CD14-positive monocyte (primary cell): ENCODE results near the gene ANTXRL. TPM values are rescaled to one million over a fixed set of nuclear protein-coding genes. Genes with fewer than 3 reads are reported as not detected.

ENCODE experiments used
- DNase-seq, 3 donors: peaks; one replicate each; pipeline ENCODE4 v3.0.0-alpha.2; 2011 to 2022
- H2AFZ ChIP-seq: 2 replicates; pipeline ENCODE4 v1.6.0; 2012; ENCODE audit warnings: mild to moderate bottlenecking, low read depth, low read length, inconsistent platforms; ENCODE audit not compliant: insufficient read depth, poor library complexity, severe bottlenecking
- H3K27ac ChIP-seq, 2 donors: 1 replicate in 1 of 2; 2 replicates in 1 of 2; pipeline ENCODE4 v1.5.1; 2012 to 2013; ENCODE audit warnings: low read length in 2 of 2, control low read depth in 1 of 2, inconsistent platforms in 1 of 2, low read depth in 1 of 2, mild to moderate bottlenecking in 1 of 2
- H3K27me3 ChIP-seq, 2 donors: one replicate each; pipeline versions ENCODE4 v1.6.0 to v1.6.1; 2011 to 2013; ENCODE audit warnings: low read length in 2 of 2; ENCODE audit not compliant: control insufficient read depth in 2 of 2, insufficient read depth in 2 of 2
- H3K36me3 ChIP-seq, 2 donors: replicated peaks in 1 of 2; 1 replicate in 1 of 2; 2 replicates in 1 of 2; pipeline versions ENCODE4 v1.5.1 to v1.6.1; 2012 to 2013; ENCODE audit warnings: low read length in 2 of 2, control low read depth in 1 of 2, inconsistent platforms in 1 of 2, mild to moderate bottlenecking in 1 of 2; ENCODE audit not compliant: insufficient read depth in 2 of 2, control insufficient read depth in 1 of 2
- H3K4me1 ChIP-seq, 2 donors: 1 replicate in 1 of 2; 2 replicates in 1 of 2; pipeline versions ENCODE4 v1.5.1 to v1.6.1; 2012 to 2013; ENCODE audit warnings: low read length in 2 of 2, control low read depth in 1 of 2, inconsistent platforms in 1 of 2, mild to moderate bottlenecking in 1 of 2, moderate library complexity in 1 of 2; ENCODE audit not compliant: insufficient read depth in 2 of 2, control insufficient read depth in 1 of 2
- H3K4me2 ChIP-seq: replicated peaks from 2 replicates; pipeline ENCODE3; 2012; ENCODE audit warnings: low read length, moderate library complexity, mild to moderate bottlenecking; ENCODE audit not compliant: poor library complexity, severe bottlenecking; ENCODE audit errors: extremely low read depth
- H3K4me3 ChIP-seq, 3 experiments: fragments of 200-600 bp in 1 of 3; sonication (generic) in 1 of 3; replicated peaks in 1 of 3; 1 replicate in 2 of 3; 2 replicates in 1 of 3; pipeline ENCODE4 v1.5.1; 2011 to 2013; ENCODE audit warnings: low read length in 3 of 3, mild to moderate bottlenecking in 3 of 3, control low read depth in 2 of 3, low read depth in 2 of 3, inconsistent platforms in 1 of 3, moderate library complexity in 1 of 3
- H3K79me2 ChIP-seq: 2 replicates; pipeline ENCODE4 v1.6.0; 2012; ENCODE audit warnings: mild to moderate bottlenecking, control low read depth, inconsistent platforms, low read length, moderate library complexity; ENCODE audit not compliant: insufficient read depth
- H3K9ac ChIP-seq: 2 replicates; pipeline ENCODE4 v1.6.0; 2017; ENCODE audit warnings: low read length, mild to moderate bottlenecking; ENCODE audit not compliant: insufficient read depth, poor library complexity, severe bottlenecking
- H3K9me3 ChIP-seq, 2 donors: replicated peaks in 1 of 2; 1 replicate in 1 of 2; 2 replicates in 1 of 2; pipeline versions ENCODE4 v1.5.1 to v1.6.1; 2012 to 2013; ENCODE audit warnings: low read length in 2 of 2, control low read depth in 1 of 2; ENCODE audit not compliant: control insufficient read depth in 1 of 2, insufficient read depth in 1 of 2
- H4K20me1 ChIP-seq: 2 replicates; pipeline ENCODE4 v1.6.0; 2012; ENCODE audit warnings: mild to moderate bottlenecking, low read length, control low read depth, moderate library complexity; ENCODE audit not compliant: insufficient read depth
- H3K27ac Mint-ChIP-seq, 7 donors: one replicate each; pipeline ENCODE4 v1.8.0; 2020; ENCODE audit warnings: mild to moderate bottlenecking in 7 of 7, mixed read lengths in 7 of 7, moderate library complexity in 6 of 7, inconsistent platforms in 2 of 7
- H3K27me3 Mint-ChIP-seq, 3 donors: one replicate each; pipeline ENCODE4 v1.8.0; 2021 to 2022; ENCODE audit warnings: low read depth in 3 of 3, mild to moderate bottlenecking in 3 of 3, mixed read lengths in 3 of 3, moderate library complexity in 3 of 3, inconsistent platforms in 1 of 3
- H3K36me3 Mint-ChIP-seq, 2 donors: one replicate each; pipeline ENCODE4 v1.8.0; 2020; ENCODE audit warnings: mixed read lengths in 2 of 2, inconsistent platforms in 1 of 2, mild to moderate bottlenecking in 1 of 2
- H3K4me1 Mint-ChIP-seq: one replicate; pipeline ENCODE4 v1.8.0; 2020; ENCODE audit warnings: mild to moderate bottlenecking, mixed read lengths
- H3K4me3 Mint-ChIP-seq, 2 donors: one replicate each; pipeline ENCODE4 v1.8.0; 2020; ENCODE audit warnings: mild to moderate bottlenecking in 2 of 2, mixed read lengths in 2 of 2, moderate library complexity in 1 of 2
- H3K9me3 Mint-ChIP-seq, 7 donors: one replicate each; pipeline ENCODE4 v1.8.0; 2020 to 2022; ENCODE audit warnings: mixed read lengths in 7 of 7, mild to moderate bottlenecking in 6 of 7, moderate library complexity in 6 of 7, inconsistent platforms in 2 of 7
- WGBS: methylation state at CpG from one replicate; pipeline ENCODE4 v1.1.5; 2013; ENCODE audit warnings: missing lambda C conversion rate; ENCODE audit not compliant: insufficient coverage; 5-methylcytosine and 5-hydroxymethylcytosine counted together
- intact Hi-C, 2 donors: fragments of 100-400 bp; cut with micrococcal nuclease; formaldehyde crosslinking; loops; one replicate each; pipeline versions ENCODE4 v1.15.0 to v1.15.1; 2023
- polyA plus RNA-seq, 3 donors: library from polyadenylated mRNA; depleted of rRNA in 1 of 3; unstranded in 2 of 3; stranded (reverse) in 1 of 3; fragments of 300-500 nt in 2 of 3; fragments of >200 nt in 1 of 3; fragmentation: Illumina TruSeq in 2 of 3; gene quantifications; 1 replicate in 2 of 3; 2 replicates in 1 of 3; pipeline ENCODE4 v1.2.3, GENCODE V29; 2012 to 2021
- TF ChIP-seq, protein P1 (sequence below): fragments of 200-600 bp; IDR thresholded peaks from one replicate; pipeline ENCODE4 v1.8.0; 2022; ENCODE audit warnings: antibody characterized with exemption, mild to moderate bottlenecking

ANTXRL gene
- polyA plus RNA-seq, 3 donors: not detected

DNA sequence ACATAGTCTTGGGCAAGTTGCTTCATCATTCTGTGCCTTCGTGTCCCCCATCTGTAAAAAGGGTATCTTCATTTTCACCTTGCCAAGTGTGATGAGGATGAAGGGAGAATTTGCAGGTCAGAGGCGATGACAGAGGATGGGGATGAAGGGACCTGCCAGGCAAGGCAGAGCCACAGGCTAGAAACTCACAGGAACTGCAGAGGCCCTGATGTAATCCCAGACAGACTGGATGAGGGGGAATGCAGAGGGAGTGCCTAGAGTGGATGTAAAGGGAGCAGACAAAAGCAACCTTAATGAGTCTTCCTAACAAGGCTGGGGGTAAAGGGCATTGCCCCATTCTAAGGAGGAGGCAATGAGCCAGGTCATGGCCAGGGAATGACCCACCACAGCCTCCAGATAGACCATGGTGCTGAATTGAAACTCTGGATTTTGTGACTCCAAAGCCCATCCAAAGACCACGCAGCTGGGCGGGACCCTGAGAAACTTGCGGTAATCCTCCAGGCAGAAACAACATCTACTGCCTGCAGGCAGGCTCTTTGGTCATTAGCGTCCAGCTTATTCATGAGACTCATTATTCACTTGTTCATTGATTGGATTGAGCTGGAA, 1.9 kb downstream of the ANTXRL start:
- no peaks in the 10 kb centered on the region for H3K9me3 ChIP-seq
- H3K4me3 Mint-ChIP-seq: no peak overlapping the region
- no peak overlapping the region for H3K9ac ChIP-seq
- no peak for DNase-seq
- no peaks in the 10 kb centered on the region for H3K36me3 ChIP-seq
- H3K79me2 ChIP-seq: no peaks in the 10 kb centered on the region
- no peak overlapping the region for H3K27ac Mint-ChIP-seq
- H3K27ac ChIP-seq: no peak overlapping the region
- intact Hi-C loops: no loop called here
- peaks cover 0 to 3% of the 10 kb centered on the region in 2 donors for H3K27me3 ChIP-seq
- H3K4me2 ChIP-seq: no peak overlapping the region
- H4K20me1 ChIP-seq: no peaks in the 10 kb centered on the region
- 96% methylated on average over 5 of the region's 6 CpGs for WGBS
- TF ChIP-seq, protein P1, sequence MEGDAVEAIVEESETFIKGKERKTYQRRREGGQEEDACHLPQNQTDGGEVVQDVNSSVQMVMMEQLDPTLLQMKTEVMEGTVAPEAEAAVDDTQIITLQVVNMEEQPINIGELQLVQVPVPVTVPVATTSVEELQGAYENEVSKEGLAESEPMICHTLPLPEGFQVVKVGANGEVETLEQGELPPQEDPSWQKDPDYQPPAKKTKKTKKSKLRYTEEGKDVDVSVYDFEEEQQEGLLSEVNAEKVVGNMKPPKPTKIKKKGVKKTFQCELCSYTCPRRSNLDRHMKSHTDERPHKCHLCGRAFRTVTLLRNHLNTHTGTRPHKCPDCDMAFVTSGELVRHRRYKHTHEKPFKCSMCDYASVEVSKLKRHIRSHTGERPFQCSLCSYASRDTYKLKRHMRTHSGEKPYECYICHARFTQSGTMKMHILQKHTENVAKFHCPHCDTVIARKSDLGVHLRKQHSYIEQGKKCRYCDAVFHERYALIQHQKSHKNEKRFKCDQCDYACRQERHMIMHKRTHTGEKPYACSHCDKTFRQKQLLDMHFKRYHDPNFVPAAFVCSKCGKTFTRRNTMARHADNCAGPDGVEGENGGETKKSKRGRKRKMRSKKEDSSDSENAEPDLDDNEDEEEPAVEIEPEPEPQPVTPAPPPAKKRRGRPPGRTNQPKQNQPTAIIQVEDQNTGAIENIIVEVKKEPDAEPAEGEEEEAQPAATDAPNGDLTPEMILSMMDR: no peak
- no peaks in the 10 kb centered on the region for H3K36me3 Mint-ChIP-seq
- peaks cover 6 to 13% (median 8%) of the 10 kb centered on the region in 3 donors for H3K27me3 Mint-ChIP-seq
- H3K9me3 Mint-ChIP-seq: peaks cover 0 to 4% (median 2%) of the 10 kb centered on the region in 7 donors
- H3K4me1 Mint-ChIP-seq: peaks cover 44% of the 10 kb centered on the region
- H3K4me1 ChIP-seq: peaks cover 43 to 44% of the 10 kb centered on the region in 2 donors
- no peak overlapping the region for H3K4me3 ChIP-seq
- H2AFZ ChIP-seq: no peak overlapping the region

DNA sequence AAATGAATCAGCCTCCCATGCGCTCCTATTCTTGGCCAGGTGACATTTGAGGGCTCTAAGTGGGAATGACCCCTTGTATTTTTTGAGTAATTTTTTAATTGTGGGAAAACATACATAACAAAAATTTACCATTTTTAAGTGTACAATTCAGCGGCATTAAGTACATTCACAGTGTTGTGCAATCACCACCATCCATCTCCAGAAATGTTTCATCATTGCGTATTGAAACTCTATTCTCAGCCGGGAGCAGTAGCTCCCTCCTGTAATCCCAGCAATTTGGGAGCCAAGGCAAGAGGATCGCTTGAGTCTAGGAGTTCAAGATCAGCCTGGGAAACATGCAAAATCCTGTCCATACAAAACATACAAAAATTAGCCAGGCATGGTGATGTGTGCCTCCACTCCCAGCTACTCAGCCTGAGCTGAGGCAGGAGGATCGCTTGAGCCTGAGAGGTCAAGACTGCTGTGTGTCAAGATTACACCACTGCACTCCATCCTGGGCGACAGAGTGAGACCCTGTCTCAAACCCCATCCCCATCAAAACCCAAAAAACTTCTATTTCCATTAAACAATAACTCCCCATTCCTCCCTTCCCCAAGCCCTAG, 2.5 kb downstream of the ANTXRL start:
- Histone ChIP-seq H2AFZ (no peak overlapping the region), H3K4me1 (peaks cover 37 to 38% of the 10 kb centered on the region in 2 donors), H3K4me2 (no peak overlapping the region), H3K27ac (no peak overlapping the region), H3K79me2 (no peaks in the 10 kb centered on the region), H3K9ac (no peak overlapping the region), H4K20me1 (no peaks in the 10 kb centered on the region), H3K4me3 (no peak overlapping the region), H3K9me3 (no peaks in the 10 kb centered on the region), H3K36me3 (no peaks in the 10 kb centered on the region), H3K27me3 (no peaks in the 10 kb centered on the region)
- H3K4me3 Mint-ChIP-seq: no peak overlapping the region
- H3K27me3 Mint-ChIP-seq: peaks cover 3 to 8% (median 7%) of the 10 kb centered on the region in 3 donors
- 71% methylated on average over 4 of the region's 7 CpGs for WGBS
- peak in 2 of 3 donors; percentile 23 to 24 for DNase-seq
- H3K4me1 Mint-ChIP-seq: peaks cover 40% of the 10 kb centered on the region
- TF ChIP-seq, protein P1: no peak
- intact Hi-C loops: no loop called here
- H3K27ac Mint-ChIP-seq: peak overlapping the region in 1 of 7 donors; percentile 61
- H3K9me3 Mint-ChIP-seq: peaks cover 0 to 3% (median 2%) of the 10 kb centered on the region in 7 donors
- no peaks in the 10 kb centered on the region for H3K36me3 Mint-ChIP-seq
